IMR-90 (cell line): ENCODE measurements around the gene ZNF134. TPM values are rescaled to one million over a fixed set of nuclear protein-coding genes. Genes with fewer than 3 reads are reported as not detected.

Experiments
- ATAC-seq: fragments of 200-7000 bp; cut with Tn5 transposase; 2 replicates; pipeline ENCODE4 v1.9.1; 2020; ENCODE audit warnings: low read depth, mild to moderate bottlenecking, moderate library complexity
- BruUV-seq: library from RNA; stranded (reverse); fragments of 400-500 nt; replicated peaks from 2 replicates; lab custom pipeline; 2021; lab: Mats Ljungman, UMichigan
- CTCF ChIA-PET: fragments of 300-600 bp; formaldehyde crosslinking; extraction: SDS; loops from one replicate; lab custom pipeline; 2021; ENCODE audit warnings: antibody characterized with exemption; lab: Yijun Ruan, JAX
- POLR2A ChIA-PET: fragments of 300-600 bp; sonication (Branson Sonifier 250); formaldehyde crosslinking; loops from one replicate; lab custom pipeline; 2022; ENCODE audit warnings: antibody characterized with exemption; ENCODE audit not compliant: unreplicated experiment; lab: Charles Lee
- DNase-seq: peaks from one replicate; pipeline ENCODE4 v3.0.0; 2013
- H2AFZ ChIP-seq: replicated peaks from 2 replicates; pipeline ENCODE3; 2013; ENCODE audit warnings: low read length, mild to moderate bottlenecking; ENCODE audit not compliant: poor library complexity
- H2AK5ac ChIP-seq: 2 replicates; pipeline ENCODE4 v1.6.1; 2013; ENCODE audit warnings: low read depth, low read length, inconsistent platforms
- H2AK9ac ChIP-seq: replicated peaks from 2 replicates; pipeline ENCODE3; 2013; ENCODE audit warnings: mild to moderate bottlenecking, low read depth, low read length, moderate library complexity; ENCODE audit not compliant: poor library complexity
- H2BK120ac ChIP-seq: 2 replicates; pipeline ENCODE4 v1.6.1; 2013; ENCODE audit warnings: low read depth, low read length, inconsistent platforms
- H2BK15ac ChIP-seq: 3 replicates; pipeline ENCODE4 v1.6.1; 2013; ENCODE audit warnings: low read depth, low read length, inconsistent platforms
- H2BK20ac ChIP-seq: 2 replicates; pipeline ENCODE4 v1.6.1; 2013; ENCODE audit warnings: low read depth, mild to moderate bottlenecking, inconsistent platforms, low read length, moderate library complexity
- H2BK5ac ChIP-seq: 2 replicates; pipeline ENCODE4 v1.6.1; 2013; ENCODE audit warnings: mild to moderate bottlenecking, low read depth, low read length, inconsistent platforms; ENCODE audit not compliant: poor library complexity, severe bottlenecking
- H3K14ac ChIP-seq: replicated peaks from 2 replicates; pipeline ENCODE4 v1.6.1; 2013; ENCODE audit warnings: low read depth, low read length, inconsistent platforms
- H3K18ac ChIP-seq: 2 replicates; pipeline ENCODE4 v1.6.1; 2013; ENCODE audit warnings: low read depth, low read length, control low read depth
- H3K23ac ChIP-seq: 2 replicates; pipeline ENCODE4 v1.6.1; 2013; ENCODE audit warnings: low read depth, low read length, inconsistent platforms
- H3K27ac ChIP-seq: 2 replicates; pipeline ENCODE4 v1.5.1; 2013; ENCODE audit warnings: mild to moderate bottlenecking, control low read depth, low read length; ENCODE audit not compliant: insufficient read depth
- H3K27me3 ChIP-seq: 2 replicates; pipeline ENCODE4 v1.6.1; 2013; ENCODE audit warnings: low read length; ENCODE audit not compliant: control insufficient read depth, insufficient read depth
- H3K36me3 ChIP-seq: 2 replicates; pipeline ENCODE4 v1.6.1; 2013; ENCODE audit warnings: low read length, mixed read lengths; ENCODE audit not compliant: control insufficient read depth, insufficient read depth
- H3K4ac ChIP-seq: 2 replicates; pipeline ENCODE4 v1.6.1; 2013; ENCODE audit warnings: low read depth, low read length, inconsistent platforms
- H3K4me1 ChIP-seq: 2 replicates; pipeline ENCODE4 v1.6.1; 2013; ENCODE audit warnings: low read length, mixed read lengths; ENCODE audit not compliant: control insufficient read depth, insufficient read depth
- H3K4me2 ChIP-seq: 2 replicates; pipeline ENCODE4 v1.6.1; 2013; ENCODE audit warnings: low read depth, mild to moderate bottlenecking, control low read depth, low read length, moderate library complexity
- H3K4me3 ChIP-seq: 2 replicates; pipeline ENCODE4 v1.5.1; 2013; ENCODE audit warnings: low read depth, mild to moderate bottlenecking, control low read depth, low read length, moderate library complexity; ENCODE audit not compliant: insufficient read depth
- H3K56ac ChIP-seq: 2 replicates; pipeline ENCODE4 v1.6.1; 2013; ENCODE audit warnings: low read length, inconsistent platforms; ENCODE audit not compliant: insufficient read depth; ENCODE audit errors: extremely low read depth
- H3K79me1 ChIP-seq, 2 experiments: 2 replicates each; pipeline ENCODE4 v1.6.1; 2013; ENCODE audit warnings: low read length in 2 of 2, inconsistent platforms in 1 of 2, low read depth in 1 of 2
- H3K9ac ChIP-seq: 2 replicates; pipeline ENCODE4 v1.6.1; 2013; ENCODE audit warnings: low read depth, low read length, control low read depth
- H3K9me1 ChIP-seq: 2 replicates; pipeline ENCODE4 v1.6.1; 2013; ENCODE audit warnings: low read length, inconsistent platforms; ENCODE audit not compliant: insufficient read depth
- H3K9me3 ChIP-seq: 2 replicates; pipeline ENCODE4 v1.6.1; 2013; ENCODE audit warnings: low read length; ENCODE audit not compliant: control insufficient read depth, insufficient read depth
- H4K20me1 ChIP-seq: 2 replicates; pipeline ENCODE4 v1.6.1; 2013; ENCODE audit warnings: low read length, inconsistent platforms; ENCODE audit not compliant: insufficient read depth
- H4K5ac ChIP-seq: 2 replicates; pipeline ENCODE4 v1.6.1; 2013; ENCODE audit warnings: mild to moderate bottlenecking, low read depth, low read length, control low read depth
- H4K8ac ChIP-seq, 2 experiments: 2 replicates each; pipeline ENCODE4 v1.6.1; 2013; ENCODE audit warnings: low read depth in 2 of 2, low read length in 2 of 2, control low read depth in 1 of 2, inconsistent platforms in 1 of 2
- H4K91ac ChIP-seq: 2 replicates; pipeline ENCODE4 v1.6.1; 2013; ENCODE audit warnings: low read depth, low read length, inconsistent platforms; ENCODE audit not compliant: insufficient read depth
- CHD1 ChIP-seq: IDR thresholded peaks from 2 replicates; pipeline ENCODE4 v1.6.1; 2012; ENCODE audit warnings: low read depth, low read length, improper control_type of control experiment
- MAFK ChIP-seq: IDR thresholded peaks from 2 replicates; pipeline ENCODE4 v1.6.1; 2012; ENCODE audit warnings: low read depth, low read length, improper control_type of control experiment
- NFE2L2 ChIP-seq: fragments of 150-350 bp; IDR thresholded peaks from 2 replicates; pipeline ENCODE4 v1.6.1; 2016; ENCODE audit warnings: low read depth, mild to moderate bottlenecking, low read length
- POLR2A ChIP-seq: IDR thresholded peaks from 2 replicates; pipeline ENCODE4 v1.6.1; 2012; ENCODE audit warnings: mild to moderate bottlenecking, low read depth, low read length
- RAD21 ChIP-seq: IDR thresholded peaks from 2 replicates; pipeline ENCODE4 v1.6.1; 2012; ENCODE audit warnings: low read length, improper control_type of control experiment
- RCOR1 ChIP-seq: IDR thresholded peaks from 2 replicates; pipeline ENCODE4 v1.6.1; 2012; ENCODE audit warnings: mild to moderate bottlenecking, low read length, improper control_type of control experiment; ENCODE audit not compliant: insufficient replicate concordance
- WGBS, 2 experiments: methylation state at CpG; one replicate each; pipeline versions ENCODE4 v1.1.5 to v1.1.7; 2013; ENCODE audit warnings: missing lambda C conversion rate in 2 of 2; ENCODE audit not compliant: insufficient read length in 1 of 2; ENCODE audit errors: extremely low coverage in 2 of 2; 5-methylcytosine and 5-hydroxymethylcytosine counted together
- dilution Hi-C: fragments of 300-500 bp; cut with HindIII; formaldehyde crosslinking; loops from one replicate; pipeline ENCODE4 v1.14.3; 2018; ENCODE audit warnings: low sequenced_read_pairs; ENCODE audit not compliant: unreplicated experiment
- in situ Hi-C: fragments of 300-500 bp; cut with MboI; formaldehyde crosslinking; loops from 3 replicates; pipeline ENCODE4 v1.14.3; 2019; ENCODE audit warnings: low sequenced_read_pairs, inconsistent platforms, mixed read lengths
- intact Hi-C: fragments of 100-400 bp; cut with micrococcal nuclease; formaldehyde crosslinking; loops from 2 replicates; pipeline ENCODE4 v1.10.0; 2022
- polyA plus RNA-seq, 3 experiments: library from polyadenylated mRNA; depleted of rRNA; stranded (reverse); fragments of >200 nt; gene quantifications; 2 replicates each; pipeline ENCODE4 v1.2.3, GENCODE V29; 2012; ENCODE audit warnings: low replicate concordance in 1 of 3
- total RNA-seq: library from RNA; depleted of rRNA; stranded (reverse); fragments of >200 nt; gene quantifications from 2 replicates; pipeline ENCODE4 v1.2.3, GENCODE V29; 2012
- TF ChIP-seq, protein P1 (sequence below): fragments of 150-350 bp; IDR thresholded peaks from 2 replicates; pipeline ENCODE4 v1.6.1; 2017; ENCODE audit warnings: mild to moderate bottlenecking, antibody characterized with exemption, low read length, low read depth

ZNF134 gene
- total and polyA plus RNA-seq, 2 of the 4 experiments (the other 2 are of a cell fraction) = 6.2 to 31.0 TPM

DNA sequence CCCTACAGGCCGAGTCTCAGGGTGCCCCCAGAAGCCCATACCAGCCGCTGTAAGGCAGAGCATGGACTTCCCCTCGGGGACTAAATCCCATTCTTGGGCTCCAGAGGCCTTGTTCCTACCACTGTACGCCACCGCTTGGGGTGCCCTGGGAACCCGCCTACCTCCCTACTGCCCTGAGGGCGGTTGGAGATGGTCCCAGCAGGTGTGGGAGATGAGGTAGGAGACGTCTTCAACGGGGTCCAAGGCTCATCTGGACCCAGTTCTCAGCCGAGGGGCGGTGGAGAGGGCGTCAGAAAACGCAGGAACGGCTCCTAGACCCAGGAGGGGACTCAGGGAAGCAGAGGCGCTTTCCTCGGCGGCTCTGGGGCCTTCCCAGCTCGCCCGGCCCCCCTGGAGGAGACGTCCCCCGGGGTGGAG is 30.9 kb upstream of the ZNF134 start:
- H3K9me3 ChIP-seq = peaks cover 12% of the 10 kb centered on the region
- peaks cover 16 to 29% of the 10 kb centered on the region in 2 experiments for H3K79me1 ChIP-seq
- H3K27ac ChIP-seq = no peak overlapping the region
- H3K14ac ChIP-seq = no peak overlapping the region
- H2BK5ac ChIP-seq = no peak overlapping the region
- H3K4me3 ChIP-seq = no peak overlapping the region
- no peak overlapping the region for H2BK20ac ChIP-seq
- intact Hi-C loops = no loop called here
- no peak overlapping the region for H3K23ac ChIP-seq
- H3K4me1 ChIP-seq = peaks cover 4% of the 10 kb centered on the region
- H3K56ac ChIP-seq = no peak overlapping the region
- POLR2A ChIA-PET = no interaction called here
- peaks cover 1% of the 10 kb centered on the region for H3K9me1 ChIP-seq
- H4K8ac ChIP-seq = peak overlapping the region; percentile 84 to 98; a peak in 3 of 4 replicates
- DNase-seq (no peak), ATAC-seq (no peak)
- 0 out of 2 replicates have a peak, but pooled peaks cover 3% of the 10 kb centered on the region for H4K20me1 ChIP-seq
- 9% methylated on average over 6 of the region's 21 CpGs; no CpG with 5 or more reads in 1 of the 2 experiments for WGBS, 2 experiments
- TF ChIP-seq CHD1 (no peak), MAFK (no peak), POLR2A (no peak), RAD21 (no peak), NFE2L2 (no peak), RCOR1 (no peak)
- TF ChIP-seq, protein P1, sequence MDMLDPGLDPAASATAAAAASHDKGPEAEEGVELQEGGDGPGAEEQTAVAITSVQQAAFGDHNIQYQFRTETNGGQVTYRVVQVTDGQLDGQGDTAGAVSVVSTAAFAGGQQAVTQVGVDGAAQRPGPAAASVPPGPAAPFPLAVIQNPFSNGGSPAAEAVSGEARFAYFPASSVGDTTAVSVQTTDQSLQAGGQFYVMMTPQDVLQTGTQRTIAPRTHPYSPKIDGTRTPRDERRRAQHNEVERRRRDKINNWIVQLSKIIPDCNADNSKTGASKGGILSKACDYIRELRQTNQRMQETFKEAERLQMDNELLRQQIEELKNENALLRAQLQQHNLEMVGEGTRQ = no peak
- peak overlapping the region; percentile 99 for H2AFZ ChIP-seq
- H2AK5ac ChIP-seq = no peak overlapping the region
- no peak overlapping the region for H3K4ac ChIP-seq
- BruUV-seq = no TSS peak
- H3K36me3 ChIP-seq = peaks cover 3% of the 10 kb centered on the region
- CTCF ChIA-PET = no interaction called here
- H3K9ac ChIP-seq = no peak overlapping the region
- no peaks in the 10 kb centered on the region for H3K27me3 ChIP-seq
- H4K5ac ChIP-seq = peak overlapping the region; percentile 97
- H4K91ac ChIP-seq = no peak overlapping the region
- H2BK120ac ChIP-seq = no peak overlapping the region
- H3K4me2 ChIP-seq = no peak overlapping the region; the same call in 1 of the 2 replicates
- H2AK9ac ChIP-seq = peak overlapping the region; percentile 88
- in situ Hi-C loops = no loop called here
- dilution Hi-C loops = no loop called here
- no peak overlapping the region for H3K18ac ChIP-seq
- H2BK15ac ChIP-seq = no peak overlapping the region
